Activated naive CD4-positive, alpha-beta T cell treated with anti-CD3 and anti-CD28 coated beads, Interleukin-2, amount 50 U/mL, for 16 hours (primary cell): ENCODE results near the gene CD300LG.
"Not testable (repeated sequence)": the region's sequence is repeated elsewhere in the genome, so short reads cannot be mapped to it uniquely, and the experiment has no call there.

Source experiments
- DNase-seq: peaks from one replicate; pipeline ENCODE4 v3.0.0-alpha.2; 2020

The CD300LG gene

DNA sequence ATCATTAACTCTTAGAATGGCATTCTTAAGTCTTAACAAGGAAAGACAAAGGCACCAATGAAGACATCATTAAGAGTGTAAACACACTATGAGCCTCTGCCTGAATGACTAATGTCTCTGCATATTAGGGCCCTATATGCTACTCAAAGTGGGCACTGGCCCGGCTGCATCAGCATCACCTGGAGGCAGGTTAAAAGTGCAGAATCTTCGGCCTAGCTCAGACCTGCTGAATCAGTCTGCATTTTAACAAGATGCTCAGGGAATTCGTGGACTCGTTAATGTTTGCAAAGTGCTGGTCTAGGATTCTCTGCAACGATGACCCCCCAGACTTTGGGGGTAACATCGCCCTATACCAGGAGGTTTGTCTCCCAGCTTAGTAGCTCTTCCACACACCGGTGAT is 20.8 kb upstream of the CD300LG start:
- DNase-seq: no peak

GRCh38 chr17:43827596-43827995 is 19.4 kb upstream of the CD300LG start:
- DNase-seq: no peak

DNA sequence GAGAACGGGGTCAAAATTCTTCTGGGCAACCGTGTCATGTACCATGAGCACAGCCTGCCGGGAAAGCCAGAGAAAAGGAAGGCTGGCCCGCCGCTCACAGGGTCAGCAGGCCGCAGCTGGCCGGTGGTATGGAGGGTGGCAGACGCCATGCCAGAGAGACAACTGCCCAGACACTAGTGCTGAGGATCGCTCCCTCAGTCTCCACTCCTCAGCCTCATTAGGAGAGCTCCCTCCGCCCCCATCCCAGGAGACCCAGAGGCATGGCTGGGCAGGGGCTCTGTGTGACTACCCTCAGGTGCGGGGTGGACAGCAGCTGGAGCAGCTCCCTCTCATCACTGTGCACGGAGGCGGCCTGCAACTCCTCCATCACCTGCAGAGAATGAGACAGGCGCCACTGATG is 17.2 kb upstream of the CD300LG start:
- no peak for DNase-seq

GRCh38 chr17:43830510-43831140 is 16.4 kb upstream of the CD300LG start:
- no peak for DNase-seq

- no peak for DNase-seq
Observed at GRCh38 chr17:43831633-43832032, 15.3 kb upstream of the CD300LG start.

DNA sequence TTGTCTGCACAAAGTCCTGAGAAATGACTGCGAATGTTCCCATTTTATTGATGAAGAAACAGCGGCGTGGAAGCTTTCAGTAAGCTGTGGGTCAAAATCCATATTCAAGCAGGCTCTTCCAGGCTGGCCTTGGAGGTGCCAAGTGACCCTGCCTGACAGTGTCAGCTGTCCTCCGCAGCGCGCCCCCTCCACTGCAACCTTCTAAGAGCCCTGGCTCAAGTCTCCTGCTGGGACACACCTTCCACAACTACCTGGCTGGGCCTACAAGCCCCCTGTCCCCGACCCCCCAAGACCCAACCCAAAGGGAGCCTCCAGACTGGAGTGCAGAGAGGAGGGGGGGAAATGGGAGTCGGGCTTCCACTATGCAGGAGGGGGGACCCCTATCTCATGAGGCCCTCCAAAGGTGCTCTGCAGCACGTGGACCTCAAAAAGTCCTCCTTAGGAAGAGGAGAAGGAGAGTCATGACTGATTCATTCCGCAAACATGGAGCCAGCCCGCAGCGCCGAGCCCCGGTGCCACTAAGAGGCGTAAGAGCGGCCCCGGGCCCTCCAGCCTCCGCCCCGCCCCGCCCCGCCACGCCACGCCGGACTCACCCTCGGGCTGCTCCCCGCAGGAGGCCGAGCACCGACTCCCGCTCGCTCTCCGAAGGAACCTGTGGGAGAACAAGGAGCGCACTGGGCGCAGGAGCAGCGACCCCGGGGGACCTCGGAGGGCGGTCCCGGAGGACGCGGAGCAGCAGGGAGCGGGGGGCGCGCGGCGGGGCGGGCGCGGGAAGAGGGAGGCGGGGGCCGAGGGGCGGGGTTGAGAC is 14.6 kb upstream of the CD300LG start:
- DNase-seq: peak; percentile 17

DNA sequence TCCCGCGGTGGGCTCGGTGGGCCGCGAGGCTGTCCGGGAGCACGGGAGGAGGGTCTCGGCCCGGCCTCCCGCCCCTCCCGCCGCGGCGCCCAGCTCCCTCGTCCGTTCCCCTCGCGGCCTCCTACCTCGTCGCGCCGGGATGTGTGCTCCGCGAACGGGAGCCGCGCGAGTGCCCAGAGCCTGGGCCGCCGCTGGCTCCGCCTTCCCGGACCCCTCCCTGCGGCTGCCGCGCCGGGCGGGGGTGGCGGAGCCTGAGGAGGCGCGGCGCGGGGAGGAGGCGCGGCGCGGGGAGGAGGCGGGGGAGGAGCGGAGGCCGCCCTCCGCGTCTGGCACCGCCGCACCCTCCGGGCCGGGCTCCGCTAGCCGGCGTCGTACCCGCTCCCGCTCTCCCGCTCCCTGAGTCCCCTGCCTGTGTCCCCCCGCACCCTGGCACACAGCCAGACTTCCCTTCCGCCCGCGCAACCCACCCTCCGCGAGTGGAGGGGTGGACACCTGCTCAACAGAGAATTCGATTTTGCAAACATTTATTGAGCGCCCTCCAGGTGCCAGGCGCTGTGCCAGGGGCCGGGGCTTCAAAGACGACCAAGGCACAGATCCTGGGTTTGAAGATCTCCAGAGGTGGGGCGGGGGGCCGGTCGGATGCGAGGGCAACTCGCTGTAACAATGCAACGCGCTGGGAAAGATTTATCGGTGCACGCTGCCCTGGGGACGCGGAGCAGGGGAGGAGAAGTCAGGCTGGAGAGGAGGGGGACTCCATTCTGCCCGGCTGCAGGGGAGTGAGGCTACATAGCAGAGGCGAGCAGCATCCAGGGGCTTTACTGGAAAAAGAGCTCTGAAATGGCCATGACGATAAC is 13.8 kb upstream of the CD300LG start, which contains the start of gene MPP3:
Gene MPP3, minus strand, starts transcription at position 171 of the 854 bp plus-strand sequence. CDS start 1,240 bp downstream, outside the sequence.
- peak; percentile 65 for DNase-seq

- DNase-seq: no peak
Observed at GRCh38 chr17:43834106-43834505, 12.9 kb upstream of the CD300LG start.

- no peak for DNase-seq
Observed at GRCh38 chr17:43839670-43840108, 7.3 kb upstream of the CD300LG start.

GRCh38 chr17:43840814-43841213 is 6.2 kb upstream of the CD300LG start:
- no peak for DNase-seq

GRCh38 chr17:43841282-43841681 is 5.7 kb upstream of the CD300LG start:
- DNase-seq: no peak

GRCh38 chr17:43842091-43842974 is 4.6 kb upstream of the CD300LG start:
- not testable (repeated sequence) for DNase-seq

DNA sequence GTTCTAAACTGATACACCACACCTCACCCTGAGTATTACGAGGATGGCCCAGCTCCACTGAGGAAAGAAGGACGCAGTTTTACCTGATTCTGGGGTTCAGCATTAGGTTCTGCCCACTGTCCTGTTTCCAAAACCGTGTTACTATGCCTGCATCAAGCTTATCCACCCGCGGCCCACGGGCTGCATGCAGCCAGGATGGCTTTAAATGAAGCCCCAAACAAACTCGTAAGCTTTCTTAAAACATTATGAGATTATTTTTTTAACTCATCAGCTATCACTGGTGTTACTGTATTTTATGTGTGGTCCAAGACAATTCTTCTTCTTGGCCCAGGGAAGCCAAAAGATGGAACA is 4.0 kb upstream of the CD300LG start:
- no peak for DNase-seq

- DNase-seq: no peak
Observed at GRCh38 chr17:43844241-43844640, 2.7 kb upstream of the CD300LG start.

- no peak for DNase-seq
Observed at GRCh38 chr17:43845766-43846165, 1.2 kb upstream of the CD300LG start.

- peak; percentile 81 for DNase-seq
Observed at GRCh38 chr17:43846221-43846712, 709 bp upstream of the CD300LG start.

GRCh38 chr17:43848601-43849000 is 1.6 kb downstream of the CD300LG start:
- no peak for DNase-seq

- no peak for DNase-seq
Observed at GRCh38 chr17:43849116-43849515, 2.1 kb downstream of the CD300LG start.

DNA sequence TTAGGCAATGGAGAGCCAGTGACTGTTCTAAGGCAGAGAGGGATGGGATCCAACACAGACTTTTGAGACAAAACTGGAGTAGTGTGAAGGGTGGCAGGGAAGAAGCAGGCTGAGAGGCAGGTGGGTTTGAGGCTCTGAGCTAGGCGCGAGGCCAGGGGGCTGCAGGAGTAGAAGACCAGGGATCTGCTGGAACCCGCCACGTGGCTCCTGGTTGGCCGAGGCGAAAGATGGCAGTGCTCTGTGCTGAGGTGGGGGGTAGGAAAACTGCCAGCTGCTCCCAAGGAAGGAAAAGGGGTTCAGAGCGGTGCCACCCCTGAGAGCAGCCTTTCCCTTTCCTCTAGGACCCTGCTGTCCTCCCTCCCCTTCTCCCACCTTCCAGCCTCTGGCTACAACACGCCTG is 5.6 kb downstream of the CD300LG start:
- no peak for DNase-seq

GRCh38 chr17:43853546-43853945 is 6.6 kb downstream of the CD300LG start:
- no peak for DNase-seq

- no peak for DNase-seq
Observed at GRCh38 chr17:43854498-43854897, 7.5 kb downstream of the CD300LG start.

- DNase-seq: no peak
Observed at GRCh38 chr17:43855061-43855460, 8.1 kb downstream of the CD300LG start.
